K562 (cell line): ENCODE measurements around the gene ACER2. TPM values are rescaled to one million over a fixed set of nuclear protein-coding genes. Genes with fewer than 3 reads are reported as not detected.
"Not testable (repeated sequence)": the region's sequence is repeated elsewhere in the genome, so short reads cannot be mapped to it uniquely, and the experiment has no call there.

Experiments
- ATAC-seq: fragments of 200-7000 bp; cut with Tn5 transposase; 3 replicates; pipeline ENCODE4 v1.9.1; 2020; ENCODE audit warnings: moderate library complexity
- BruUV-seq: library from RNA; stranded (reverse); fragments of 400-500 nt; replicated peaks from 2 replicates; lab custom pipeline; 2021; lab: Mats Ljungman, UMichigan
- CTCF ChIA-PET: fragments of 300-600 bp; formaldehyde crosslinking; extraction: SDS; loops from one replicate; lab custom pipeline; 2021; ENCODE audit warnings: low intra/inter-chr PET ratio; lab: Yijun Ruan, JAX
- POLR2A ChIA-PET: fragments of 300-600, 350-650 bp; sonication (Branson Sonifier 250); formaldehyde crosslinking; extraction: SDS; loops from one replicate; lab custom pipeline; 2021; ENCODE audit warnings: antibody characterized with exemption, inconsistent platforms; lab: Yijun Ruan, JAX
- DNase-seq, 4 experiments: peaks; one replicate each; pipeline versions ENCODE4 v3.0.0 to v3.0.0-alpha.2; 2011 to 2018; ENCODE audit warnings: low spot score in 3 of 4, mixed read lengths in 3 of 4; ENCODE audit errors: extremely low read depth in 1 of 4
- FAIRE-seq: peaks from 2 replicates; lab custom pipeline; 2011; peaks lifted over from hg19 to GRCh38; lab: Jason Lieb, UNC
- H2AFZ ChIP-seq: 2 replicates; pipeline ENCODE4 v1.6.0; 2011; ENCODE audit warnings: low read depth, low read length, control low read depth, inconsistent platforms
- H3K27ac ChIP-seq: fragments of 200-600 bp; 3 replicates; pipeline ENCODE4 v1.8.0; 2011; ENCODE audit warnings: low read depth, mild to moderate bottlenecking, control low read depth, inconsistent platforms, low read length, moderate library complexity, mixed read lengths; ENCODE audit errors: extremely low read depth
- H3K27me3 ChIP-seq, 2 experiments: fragments of 300-600 bp in 1 of 2; 2 replicates in 1 of 2; 3 replicates in 1 of 2; pipeline versions ENCODE4 v1.6.0 to v1.8.0; 2011; ENCODE audit warnings: inconsistent platforms in 2 of 2, low read length in 2 of 2, mild to moderate bottlenecking in 1 of 2, mixed read lengths in 1 of 2, moderate library complexity in 1 of 2; ENCODE audit not compliant: control insufficient read depth in 2 of 2, insufficient read depth in 2 of 2
- H3K36me3 ChIP-seq: fragments of 300-600 bp; 3 replicates; pipeline ENCODE4 v1.8.0; 2011; ENCODE audit warnings: mild to moderate bottlenecking, low read length, inconsistent platforms; ENCODE audit not compliant: control insufficient read depth, insufficient read depth
- H3K4me1 ChIP-seq, 2 experiments: fragments of 200-600 bp in 1 of 2; replicated peaks in 1 of 2; 2 replicates in 1 of 2; 3 replicates in 1 of 2; pipeline versions ENCODE4 v1.5.1 to v1.8.0; 2011; ENCODE audit warnings: inconsistent platforms in 2 of 2, low read length in 2 of 2, mild to moderate bottlenecking in 1 of 2, mixed read lengths in 1 of 2, moderate library complexity in 1 of 2; ENCODE audit not compliant: control insufficient read depth in 2 of 2, insufficient read depth in 2 of 2
- H3K4me2 ChIP-seq: 2 replicates; pipeline ENCODE4 v1.6.1; 2011; ENCODE audit warnings: low read length, control low read depth, inconsistent platforms, mixed read lengths; ENCODE audit not compliant: insufficient read depth
- H3K4me3 ChIP-seq: fragments of 200-600 bp; sonication (generic), shearing (Covaris generic); 2 replicates; pipeline ENCODE4 v1.5.1; 2016; ENCODE audit warnings: control low read depth, inconsistent platforms
- H3K79me2 ChIP-seq: fragments of 200-600 bp; 3 replicates; pipeline ENCODE4 v1.8.0; 2011; ENCODE audit warnings: low read length, inconsistent platforms; ENCODE audit not compliant: control insufficient read depth, insufficient read depth
- H3K9ac ChIP-seq, 2 experiments: 2 replicates each; pipeline versions ENCODE4 v1.6.0 to v1.6.1; 2011; ENCODE audit warnings: low read depth in 2 of 2, low read length in 2 of 2, control low read depth in 1 of 2, inconsistent platforms in 1 of 2, mild to moderate bottlenecking in 1 of 2, mixed read lengths in 1 of 2; ENCODE audit not compliant: insufficient read depth in 1 of 2
- H3K9me1 ChIP-seq: one replicate; pipeline ENCODE4 v1.6.0; 2011; ENCODE audit warnings: inconsistent platforms, mild to moderate bottlenecking, low read length, moderate library complexity; ENCODE audit not compliant: control insufficient read depth, insufficient read depth
- H3K9me3 ChIP-seq: replicated peaks from 2 replicates; pipeline ENCODE4 v1.5.1; 2011; ENCODE audit warnings: low read depth, low read length, inconsistent platforms; ENCODE audit not compliant: control insufficient read depth, insufficient read depth
- H4K20me1 ChIP-seq: replicated peaks from 2 replicates; pipeline ENCODE4 v1.6.1; 2011; ENCODE audit warnings: low read length, inconsistent platforms, mixed read lengths; ENCODE audit not compliant: control insufficient read depth, insufficient read depth
- DPF2 ChIP-seq: fragments of 450-650 bp; IDR thresholded peaks from 2 replicates; pipeline ENCODE4 v1.6.1; 2016
- HES1 ChIP-seq: fragments of 450-650 bp; IDR thresholded peaks from 2 replicates; pipeline ENCODE4 v1.6.1; 2016; ENCODE audit warnings: low read depth, mild to moderate bottlenecking, moderate library complexity
- MEIS2 ChIP-seq: fragments of 450-650 bp; IDR thresholded peaks from 2 replicates; pipeline ENCODE4 v1.6.1; 2014; ENCODE audit warnings: mild to moderate bottlenecking; ENCODE audit not compliant: partially characterized antibody
- SMARCE1 ChIP-seq: fragments of 450-650 bp; IDR thresholded peaks from 2 replicates; pipeline ENCODE4 v1.7.1; 2016; ENCODE audit warnings: mild to moderate bottlenecking
- ZNF384 ChIP-seq: IDR thresholded peaks from 2 replicates; pipeline ENCODE4 v1.6.1; 2012; ENCODE audit warnings: low read depth, low read length, improper control_type of control experiment
- WGBS: fragments of 100-300 bp; shearing (Covaris generic); methylation state at CpG from one replicate; pipeline ENCODE4 v1.1.6; 2016; ENCODE audit warnings: low coverage, mixed read lengths; ENCODE audit not compliant: insufficient coverage; ENCODE audit errors: missing lambda C conversion rate; 5-methylcytosine and 5-hydroxymethylcytosine counted together
- in situ Hi-C: fragments of 300-500 bp; cut with MboI; formaldehyde crosslinking; loops from 4 replicates; pipeline ENCODE4 v1.15.0; 2018; ENCODE audit warnings: inconsistent platforms, mixed read lengths
- intact Hi-C: fragments of 100-400 bp; cut with micrococcal nuclease; formaldehyde crosslinking; loops from 2 replicates; pipeline ENCODE4 v1.14.2; 2022
- polyA plus RNA-seq, 8 experiments: library from polyadenylated mRNA; depleted of rRNA in 4 of 8; stranded (reverse) in 5 of 8; unstranded in 3 of 8; fragments of >200 nt; fragmentation: Nextera tagmentation in 2 of 8; fragmentation: Illumina TruSeq in 1 of 8; extraction: Ambion mirVana in 2 of 8; extraction: Trizol in 1 of 8; gene quantifications; 2 replicates each; pipeline versions ENCODE4 v1.2.1 to v1.2.3, GENCODE V29; 2011 to 2014; ENCODE audit warnings: inconsistent platforms in 1 of 8, missing spikeins in 1 of 8
- total RNA-seq, 7 experiments: library from RNA; depleted of rRNA in 6 of 7; stranded (reverse); fragments of >200 nt in 6 of 7; fragmentation: Illumina TruSeq in 2 of 7; extraction: Trizol in 2 of 7; gene quantifications; 2 replicates each; pipeline versions ENCODE4 v1.2.1 to v1.2.3, GENCODE V29; 2011 to 2021; ENCODE audit warnings: low replicate concordance in 1 of 7
- TF ChIP-seq, protein P1 (sequence below), 2 experiments: IDR thresholded peaks in 1 of 2; conservative IDR thresholded peaks in 1 of 2; 2 replicates each; pipeline ENCODE4 v1.6.1; 2016; ENCODE audit warnings: low read depth in 2 of 2, mild to moderate bottlenecking in 1 of 2, missing compliant biosample characterization in 1 of 2, missing genetic modification characterization in 1 of 2, moderate library complexity in 1 of 2

The ACER2 gene
- total and polyA plus RNA-seq, 9 of the 15 experiments (the other 6 are each of a cell fraction or from before 2014, with no cell fraction given): 0.17 to 4.6 (median 3.0) TPM

DNA sequence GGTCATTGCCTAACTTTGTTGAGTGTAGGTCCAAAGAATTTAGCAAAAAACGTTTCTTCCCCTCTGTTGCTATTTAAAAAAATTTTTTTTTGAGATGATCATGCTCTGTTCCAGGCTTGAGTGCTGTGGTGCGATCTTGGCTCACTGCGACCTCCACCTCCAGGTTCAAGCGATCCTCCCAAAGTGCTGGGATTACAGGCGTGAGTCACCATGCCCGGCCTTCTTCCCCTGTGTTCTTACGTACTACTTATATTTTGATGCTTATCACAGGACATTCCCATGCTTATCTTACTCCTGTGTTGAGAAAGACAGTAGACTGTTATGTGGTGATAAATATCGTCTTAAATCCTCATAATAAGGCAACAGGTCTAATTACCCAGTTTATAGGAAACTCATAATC is 2.5 kb downstream of the ACER2 start (continued):
- peak; percentile 72 for TF ChIP-seq SMARCE1

- Histone ChIP-seq H3K4me2 (peak overlapping the region; percentile 67), H3K9ac (peak overlapping the region; percentile 55 to 59; a peak in 3 of 4 replicates), H3K79me2 (peaks cover 27% of the 10 kb centered on the region), H2AFZ (peak overlapping the region; percentile 78), H3K4me1 (peaks cover 17 to 26% of the 10 kb centered on the region in 2 experiments), H3K27ac (peak overlapping the region; percentile 66; the same call in 2 of the 3 replicates)
- TF ChIP-seq DPF2 (0 out of 2 replicates have a peak, but pooled peaks have one; percentile 29), MEIS2 (peak; percentile 36), ZNF384 (0 out of 2 replicates have a peak, but pooled peaks have one; percentile 8), HES1 (0 out of 2 replicates have a peak, but pooled peaks have one; percentile 33)
- TF ChIP-seq, protein P1, sequence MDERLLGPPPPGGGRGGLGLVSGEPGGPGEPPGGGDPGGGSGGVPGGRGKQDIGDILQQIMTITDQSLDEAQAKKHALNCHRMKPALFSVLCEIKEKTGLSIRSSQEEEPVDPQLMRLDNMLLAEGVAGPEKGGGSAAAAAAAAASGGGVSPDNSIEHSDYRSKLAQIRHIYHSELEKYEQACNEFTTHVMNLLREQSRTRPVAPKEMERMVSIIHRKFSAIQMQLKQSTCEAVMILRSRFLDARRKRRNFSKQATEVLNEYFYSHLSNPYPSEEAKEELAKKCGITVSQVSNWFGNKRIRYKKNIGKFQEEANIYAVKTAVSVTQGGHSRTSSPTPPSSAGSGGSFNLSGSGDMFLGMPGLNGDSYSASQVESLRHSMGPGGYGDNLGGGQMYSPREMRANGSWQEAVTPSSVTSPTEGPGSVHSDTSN (CRISPR knock-in tag; IDR thresholded peaks at IDR 0.05; ENCODE audit: low read depth): not testable (repeated sequence)
- TF ChIP-seq, protein P1 (tag; conservative IDR thresholded peaks at IDR 0.05; ENCODE audit: low read depth): 0 out of 2 replicates have a peak, but pooled peaks have one; percentile 21
- peak; percentile 54 for FAIRE-seq
- H4K20me1 ChIP-seq, H3K9me3 ChIP-seq, H3K9me1 ChIP-seq, H3K4me3 ChIP-seq, BruUV-seq, ATAC-seq, H3K36me3 ChIP-seq, H3K27me3 ChIP-seq, in situ Hi-C loops, POLR2A ChIA-PET, CTCF ChIA-PET, intact Hi-C loops: not testable (repeated sequence)
- 9% methylated on average over 3 of the region's 3 CpGs for WGBS
- peak in 1 of 4 experiments; percentile 22 for DNase-seq
Observed at GRCh38 chr9:19413456-19413855, 4.6 kb downstream of the ACER2 start.
